ENCODE data around the gene KDM4C.

- TF ChIP-seq CTCF (conservative IDR thresholded peaks at IDR 0.05; ENCODE audit: low read length) (no peak), EZH2phosphoT487 (IDR thresholded peaks at IDR 0.05; ENCODE audit: borderline replicate concordance, low read depth, low read length) (no peak)
Measured at GRCh38 chr9:6884990-6885389, 127.2 kb downstream of the KDM4C start.
